Cerebellar cortex (tissue), 1 donor: ENCODE data around the gene ZDHHC11.

ENCODE experiments used
- DNase-seq: peaks from one replicate; pipeline ENCODE4 v3.0.0-alpha.2; 2015; ENCODE audit warnings: low spot score

The ZDHHC11 gene

GRCh38 chr5:746258-746761 is 104.5 kb downstream of the ZDHHC11 start:
- peak; percentile 60 for DNase-seq
